H1 (cell line): ENCODE measurements around the gene HIPK1. TPM values are rescaled to one million over a fixed set of nuclear protein-coding genes. Genes with fewer than 3 reads are reported as not detected.

Experiments used
- CTCF ChIA-PET: fragments of 300-600 bp; sonication (Branson Sonifier 250); formaldehyde crosslinking; loops from one replicate; lab custom pipeline; 2021; ENCODE audit not compliant: partially characterized antibody; lab: Charles Lee
- POLR2A ChIA-PET: fragments of 300-600 bp; sonication (Branson Sonifier 250); formaldehyde crosslinking; loops from one replicate; lab custom pipeline; 2021; ENCODE audit warnings: inconsistent platforms; ENCODE audit not compliant: partially characterized antibody; lab: Charles Lee
- DNase-seq, 2 experiments: peaks; one replicate each; pipeline versions ENCODE4 v3.0.0 to v3.0.0-alpha.2; 2010 to 2022; ENCODE audit warnings: low spot score in 2 of 2, low read depth in 1 of 2, mixed read lengths in 1 of 2
- FAIRE-seq: peaks from 2 replicates; lab custom pipeline; 2011; peaks lifted over from hg19 to GRCh38; lab: Jason Lieb, UNC
- H2AFZ ChIP-seq: 2 replicates; pipeline ENCODE4 v1.8.1; 2012; ENCODE audit warnings: low read length, inconsistent platforms
- H2AK5ac ChIP-seq: 2 replicates; pipeline ENCODE4 v1.6.1; 2013; ENCODE audit warnings: low read depth, low read length
- H2BK120ac ChIP-seq: replicated peaks from 2 replicates; pipeline ENCODE3; 2013; ENCODE audit warnings: low read depth, low read length, inconsistent platforms
- H2BK12ac ChIP-seq: 2 replicates; pipeline ENCODE4 v1.6.1; 2013; ENCODE audit warnings: low read depth, low read length
- H2BK15ac ChIP-seq: 2 replicates; pipeline ENCODE4 v1.6.1; 2013; ENCODE audit warnings: low read length
- H2BK20ac ChIP-seq: 2 replicates; pipeline ENCODE4 v1.6.1; 2013; ENCODE audit warnings: low read length
- H2BK5ac ChIP-seq: 2 replicates; pipeline ENCODE4 v1.6.1; 2013; ENCODE audit warnings: low read depth, low read length
- H3K14ac ChIP-seq: 2 replicates; pipeline ENCODE4 v1.6.1; 2013; ENCODE audit warnings: inconsistent platforms; ENCODE audit not compliant: insufficient read length
- H3K18ac ChIP-seq: 2 replicates; pipeline ENCODE4 v1.6.1; 2013; ENCODE audit warnings: low read length; ENCODE audit errors: extremely low read depth
- H3K23ac ChIP-seq: 2 replicates; pipeline ENCODE4 v1.6.1; 2013; ENCODE audit warnings: inconsistent platforms; ENCODE audit not compliant: insufficient read length
- H3K23me2 ChIP-seq: 2 replicates; pipeline ENCODE4 v1.6.1; 2013; ENCODE audit warnings: low read depth, low read length
- H3K27ac ChIP-seq: 2 replicates; pipeline ENCODE4 v1.6.1; 2011; ENCODE audit warnings: low read depth, low read length, inconsistent platforms
- H3K27me3 ChIP-seq, 4 experiments: replicated peaks in 1 of 4; 1 replicate in 1 of 4; 2 replicates in 3 of 4; pipeline versions ENCODE4 v1.6.1 to v1.8.1; 2011 to 2013; ENCODE audit warnings: low read length in 3 of 4, mild to moderate bottlenecking in 3 of 4, inconsistent platforms in 2 of 4, mixed read lengths in 2 of 4, moderate library complexity in 1 of 4; ENCODE audit not compliant: control insufficient read depth in 3 of 4, insufficient read depth in 3 of 4; ENCODE audit errors: extremely low read depth in 1 of 4
- H3K36me3 ChIP-seq, 4 experiments: 2 replicates each; pipeline versions ENCODE4 v1.6.1 to v1.8.1; 2011 to 2013; ENCODE audit warnings: mild to moderate bottlenecking in 4 of 4, low read length in 3 of 4, moderate library complexity in 2 of 4, control low read depth in 1 of 4, inconsistent platforms in 1 of 4; ENCODE audit not compliant: insufficient read depth in 4 of 4, control insufficient read depth in 2 of 4
- H3K4ac ChIP-seq: replicated peaks from 2 replicates; pipeline ENCODE3; 2013; ENCODE audit warnings: low read length, low read depth, mixed read lengths, inconsistent platforms; ENCODE audit not compliant: insufficient read length
- H3K4me1 ChIP-seq, 4 experiments: replicated peaks in 1 of 4; 1 replicate in 1 of 4; 2 replicates in 3 of 4; pipeline versions ENCODE4 v1.6.1 to v1.8.1; 2011 to 2013; ENCODE audit warnings: low read length in 3 of 4, inconsistent platforms in 2 of 4, mixed read lengths in 1 of 4; ENCODE audit not compliant: insufficient read depth in 4 of 4, control insufficient read depth in 3 of 4
- H3K4me2 ChIP-seq, 2 experiments: 2 replicates each; pipeline versions ENCODE4 v1.6.1 to v1.8.1; 2011 to 2013; ENCODE audit warnings: low read depth in 2 of 2, low read length in 2 of 2, control low read depth in 1 of 2, inconsistent platforms in 1 of 2, mild to moderate bottlenecking in 1 of 2; ENCODE audit not compliant: insufficient read depth in 1 of 2
- H3K4me3 ChIP-seq, 4 experiments: fragments of 200-600, 300-600 bp in 1 of 4; sonication (generic), shearing (Covaris generic), sonication (Bioruptor Twin) in 1 of 4; 2 replicates each; pipeline versions ENCODE4 v1.5.1 to v1.8.1; 2011 to 2016; ENCODE audit warnings: low read length in 4 of 4, low read depth in 3 of 4, control low read depth in 2 of 4, inconsistent platforms in 2 of 4, mild to moderate bottlenecking in 2 of 4, mixed read lengths in 1 of 4, moderate library complexity in 1 of 4; ENCODE audit not compliant: insufficient read depth in 2 of 4; ENCODE audit errors: extremely low read depth in 1 of 4
- H3K56ac ChIP-seq: replicated peaks from 2 replicates; pipeline ENCODE3; 2013; ENCODE audit warnings: low read depth, mild to moderate bottlenecking, mixed read lengths, low read length, inconsistent platforms; ENCODE audit not compliant: insufficient read length
- H3K79me1 ChIP-seq: 2 replicates; pipeline ENCODE4 v1.6.1; 2013; ENCODE audit warnings: low read depth, low read length, control low read depth
- H3K79me2 ChIP-seq, 2 experiments: 2 replicates each; pipeline versions ENCODE4 v1.6.1 to v1.8.1; 2012 to 2013; ENCODE audit warnings: low read length in 2 of 2, mild to moderate bottlenecking in 2 of 2, inconsistent platforms in 1 of 2; ENCODE audit not compliant: insufficient read depth in 2 of 2, control insufficient read depth in 1 of 2
- H3K9ac ChIP-seq, 4 experiments: replicated peaks in 1 of 4; 1 replicate in 1 of 4; 2 replicates in 3 of 4; pipeline versions ENCODE4 v1.6.1 to v1.8.1; 2011 to 2013; ENCODE audit warnings: low read depth in 3 of 4, low read length in 3 of 4, control low read depth in 2 of 4, mild to moderate bottlenecking in 2 of 4, moderate library complexity in 2 of 4, inconsistent platforms in 1 of 4; ENCODE audit errors: extremely low read depth in 1 of 4
- H3K9me3 ChIP-seq, 2 experiments: 2 replicates each; pipeline versions ENCODE4 v1.6.1 to v1.8.1; 2012 to 2013; ENCODE audit warnings: mild to moderate bottlenecking in 2 of 2, moderate library complexity in 2 of 2, control low read depth in 1 of 2, inconsistent platforms in 1 of 2, low read depth in 1 of 2, low read length in 1 of 2, mixed read lengths in 1 of 2; ENCODE audit not compliant: insufficient read depth in 2 of 2
- H4K20me1 ChIP-seq, 2 experiments: replicated peaks in 1 of 2; 2 replicates each; pipeline versions ENCODE3 to v1.8.1; 2011 to 2013; ENCODE audit warnings: inconsistent platforms in 2 of 2, low read length in 2 of 2, mild to moderate bottlenecking in 1 of 2; ENCODE audit not compliant: insufficient read depth in 2 of 2, control insufficient read depth in 1 of 2
- H4K5ac ChIP-seq: 2 replicates; pipeline ENCODE4 v1.6.1; 2013; ENCODE audit warnings: low read length, low read depth, mixed read lengths, inconsistent platforms; ENCODE audit not compliant: insufficient read length
- H4K8ac ChIP-seq: 2 replicates; pipeline ENCODE4 v1.8.0; 2013; ENCODE audit warnings: mild to moderate bottlenecking, moderate library complexity, low read length, inconsistent platforms; ENCODE audit not compliant: insufficient read depth; ENCODE audit errors: extremely low read depth
- H4K91ac ChIP-seq: replicated peaks from 2 replicates; pipeline ENCODE3; 2013; ENCODE audit warnings: low read length, mixed read lengths, inconsistent platforms; ENCODE audit not compliant: insufficient read length
- ATF2 ChIP-seq: IDR thresholded peaks from 2 replicates; pipeline ENCODE4 v1.6.1; 2012; ENCODE audit warnings: low read length, inconsistent platforms
- BACH1 ChIP-seq: IDR thresholded peaks from 2 replicates; pipeline ENCODE4 v1.6.1; 2012; ENCODE audit warnings: low read length, improper control_type of control experiment
- CHD1 ChIP-seq: IDR thresholded peaks from 2 replicates; pipeline ENCODE4 v1.6.1; 2012; ENCODE audit warnings: low read depth, low read length, improper control_type of control experiment
- NANOG ChIP-seq: IDR thresholded peaks from 2 replicates; pipeline ENCODE4 v1.6.1; 2011; ENCODE audit warnings: low read length, low read depth, mild to moderate bottlenecking, inconsistent platforms; ENCODE audit not compliant: insufficient read depth, poor library complexity, severe bottlenecking
- RAD21 ChIP-seq, 2 experiments: IDR thresholded peaks in 1 of 2; conservative IDR thresholded peaks in 1 of 2; 2 replicates each; pipeline ENCODE4 v1.6.1; 2011; ENCODE audit warnings: low read depth in 2 of 2, low read length in 2 of 2, improper control_type of control experiment in 1 of 2, inconsistent platforms in 1 of 2, mild to moderate bottlenecking in 1 of 2, moderate library complexity in 1 of 2
- SIN3A ChIP-seq, 2 experiments: IDR thresholded peaks in 1 of 2; conservative IDR thresholded peaks in 1 of 2; 2 replicates each; pipeline ENCODE4 v1.6.1; 2011 to 2012; ENCODE audit warnings: low read length in 2 of 2, improper control_type of control experiment in 1 of 2, low read depth in 1 of 2, mild to moderate bottlenecking in 1 of 2
- SP1 ChIP-seq: IDR thresholded peaks from 2 replicates; pipeline ENCODE4 v1.6.1; 2011; ENCODE audit warnings: low read depth, low read length
- whole genome bisulfite sequencing, 2 experiments: shearing (Covaris generic) in 1 of 2; methylation state at CpG; one replicate each; pipeline versions ENCODE4 v1.1.6 to v1.1.7; 2013 to 2015; ENCODE audit warnings: low lambda C conversion rate in 2 of 2, mixed read lengths in 2 of 2, inconsistent platforms in 1 of 2, low coverage in 1 of 2, missing lambda C conversion rate in 1 of 2; ENCODE audit not compliant: insufficient replicate concordance in 2 of 2, insufficient coverage in 1 of 2, insufficient read length in 1 of 2; ENCODE audit errors: extremely low coverage in 1 of 2, missing lambda C conversion rate in 1 of 2; 5-methylcytosine and 5-hydroxymethylcytosine counted together
- polyA plus RNA-seq, 7 experiments: library from polyadenylated mRNA; depleted of rRNA in 3 of 7; stranded (reverse) in 5 of 7; unstranded in 2 of 7; fragments of >200 nt in 5 of 7; fragments of 200-250 nt in 2 of 7; gene quantifications; 1 replicate in 5 of 7; 2 replicates in 1 of 7; 4 replicates in 1 of 7; pipeline versions ENCODE4 v1.2.1 to v1.2.3, GENCODE V29; 2011 to 2013; ENCODE audit warnings: missing spikeins in 2 of 7, mixed read lengths in 2 of 7
- total RNA-seq: library from RNA; stranded (reverse); fragmentation: NEBNext Ultra II Directional; extraction: Animal tissue kit (Norgen Biotek cat#: 25700); gene quantifications from 2 replicates; pipeline ENCODE4 v1.2.1, GENCODE V29; 2021

Gene HIPK1
- total and polyA plus RNA-seq, 2 of the 8 experiments (the other 6 are each of a cell fraction or from before 2014, with no cell fraction given), result 46.2 to 64.3 TPM

- H3K4me1 ChIP-seq, result peaks cover 0 to 3% (median under 1%) of the 10 kb centered on the region in 4 experiments; a peak in 5 of 7 replicates
- H3K56ac ChIP-seq, result peak within 1 kb of the TSS; percentile 36
- POLR2A ChIA-PET, result interaction anchor here (0.9 to 3.8 kb wide), 12 partner anchors 9 to 146 kb away, joined by 3 to 66 read pairs (median 4); partner anchors contain the start of genes HIPK1, PHTF1 and RSBN1
- no peak within 1 kb of the TSS for H3K23ac ChIP-seq
- H3K14ac ChIP-seq, result no peak within 1 kb of the TSS
- H4K5ac ChIP-seq, result peak within 1 kb of the TSS; percentile 79
- H3K27ac ChIP-seq, result peak within 1 kb of the TSS; percentile 40; the same call in 1 of the 2 replicates
- peak within 1 kb of the TSS; percentile 28 for H3K4ac ChIP-seq
- H3K36me3 ChIP-seq, result peaks cover 0 to 20% (median 6%) of the 10 kb centered on the region in 4 experiments; a peak in 6 of 8 replicates
- DNase-seq, result peak; percentile 94 to 99
- H3K23me2 ChIP-seq, result peaks cover 7% of the 10 kb centered on the region
- H3K18ac ChIP-seq, result peak within 1 kb of the TSS; percentile 93; the same call in 1 of the 2 replicates
- peak within 1 kb of the TSS; percentile 83 for H2BK12ac ChIP-seq
- H4K20me1 ChIP-seq, result no peaks in the 10 kb centered on the region
- no peaks in the 10 kb centered on the region for H3K9me3 ChIP-seq
- H3K27me3 ChIP-seq, result no peaks in the 10 kb centered on the region
- no peak within 1 kb of the TSS; the same call in 1 of the 2 replicates for H2BK15ac ChIP-seq
- 0 out of 2 replicates have a peak, but pooled peaks cover 2% of the 10 kb centered on the region for H3K79me1 ChIP-seq
- H3K4me2 ChIP-seq, result peak within 1 kb of the TSS; percentile 94 to 99
- peak within 1 kb of the TSS in 3 of 4 experiments; percentile 65 to 72 (median 70); a peak in 6 of 7 replicates for H3K9ac ChIP-seq
- CTCF ChIA-PET, result interaction anchor here (0.7 to 3.7 kb wide), 7 partner anchors 11 to 515 kb away, joined by 3 to 20 read pairs (median 4); partner anchors contain the start of genes HIPK1, MAGI3 and PHTF1
- peak within 1 kb of the TSS; percentile 69 for H4K91ac ChIP-seq
- WGBS, 2 experiments, result 1% methylated on average over 52 of the region's 67 CpGs; no CpG with 5 or more reads in 1 of the 2 experiments
- peaks cover 0 to 2% of the 10 kb centered on the region in 2 experiments; a peak in 1 of 4 replicates for H3K79me2 ChIP-seq
- peak within 1 kb of the TSS; percentile 84 for H2BK5ac ChIP-seq
- no peak within 1 kb of the TSS for H2BK120ac ChIP-seq
- H3K4me3 ChIP-seq, result peak within 1 kb of the TSS; percentile 73 to 99 (median 92)
- no peak within 1 kb of the TSS for H2AK5ac ChIP-seq
- H4K8ac ChIP-seq, result peak within 1 kb of the TSS; percentile 63; the same call in 1 of the 2 replicates
- H2BK20ac ChIP-seq, result peak within 1 kb of the TSS; percentile 23; the same call in 1 of the 2 replicates
- no peak for FAIRE-seq
- H2AFZ ChIP-seq, result peak within 1 kb of the TSS; percentile 96
- TF ChIP-seq NANOG, result peak; percentile 46
- peak; percentile 69 to 94; a peak in 2 of 4 replicates for TF ChIP-seq SIN3A (conservative IDR thresholded peaks at IDR 0.05 in 1 of 2, IDR thresholded peaks at IDR 0.05 in 1 of 2; ENCODE audit: low read depth in 1 of 2, low read length in 2 of 2)
- peak; percentile 68; the same call in 1 of the 2 replicates for TF ChIP-seq SP1
- peak; percentile 34; the same call in 1 of the 2 replicates for TF ChIP-seq ATF2
- no peak for TF ChIP-seq CHD1
- peak; percentile 80 for TF ChIP-seq BACH1
- TF ChIP-seq RAD21 (IDR thresholded peaks at IDR 0.05 in 1 of 2, conservative IDR thresholded peaks at IDR 0.05 in 1 of 2; ENCODE audit: low read depth in 2 of 2, low read length in 2 of 2), result peak; percentile 45 to 55; a peak in 3 of 4 replicates
Observed at GRCh38 chr1:113904674-113905434, 24.3 kb upstream of the HIPK1 start, which contains the start of the genes AP4B1 and DCLRE1B. AP4B1 (minus strand) TSS chr1:113904799; CDS start chr1:113904717, 82 bp downstream. DCLRE1B (plus strand) TSS chr1:113905326; CDS start chr1:113905587, 261 bp downstream.
